Measurements from ENCODE around the gene PHC3. TPM values are rescaled to one million over a fixed set of nuclear protein-coding genes. Genes with fewer than 3 reads are reported as not detected.

Gene PHC3
- total and polyA plus RNA-seq, 2 experiments from 2014 or later, result 36.6 to 39.8 TPM

- DNase-seq (ENCODE audit: low spot score), result no peak
- H3K4me3 ChIP-seq, result no peak overlapping the region
- no peak overlapping the region for H2AFZ ChIP-seq
- 52% methylated on average over 1 of the region's 1 CpG for WGBS (ENCODE audit: low lambda C conversion rate, missing lambda C conversion rate)
- no peaks in the 10 kb centered on the region for H3K36me3 ChIP-seq (replicated peaks; ENCODE audit: insufficient read depth, low read depth)
- H4K20me1 ChIP-seq (ENCODE audit: insufficient read depth, poor library complexity, severe bottlenecking), result peaks cover 25% of the 10 kb centered on the region
- H3K27ac ChIP-seq, result no peak overlapping the region
- H3K27me3 ChIP-seq, result no peaks in the 10 kb centered on the region
- no peaks in the 10 kb centered on the region for H3K4me1 ChIP-seq (ENCODE audit: insufficient read depth)
- no peaks in the 10 kb centered on the region for H3K9me2 ChIP-seq (replicated peaks; ENCODE audit: insufficient read depth)
- H3K9me3 ChIP-seq (ENCODE audit: low read depth), result no peaks in the 10 kb centered on the region
- no peak overlapping the region for H3K4me2 ChIP-seq
- peaks cover 92% of the 10 kb centered on the region for H3K79me2 ChIP-seq
- no peak for TF ChIP-seq EZH2 (IDR thresholded peaks at IDR 0.05; ENCODE audit: borderline replicate concordance)
- no peak for TF ChIP-seq EZH2phosphoT487 (IDR thresholded peaks at IDR 0.05; ENCODE audit: low read depth, severe bottlenecking, unreplicated experiment)
- no peak for TF ChIP-seq CTCF (IDR thresholded peaks at IDR 0.05; ENCODE audit: poor library complexity)
Observed at GRCh38 chr3:170171563-170171962, 10.0 kb downstream of the PHC3 start.

GRCh38 chr3:170164717-170165116, 16.8 kb downstream of the PHC3 start:
- Histone ChIP-seq H3K27ac (no peak overlapping the region), H3K9me2 (replicated peaks; ENCODE audit: insufficient read depth) (no peaks in the 10 kb centered on the region), H3K4me1 (ENCODE audit: insufficient read depth) (peaks cover 4% of the 10 kb centered on the region), H3K36me3 (replicated peaks; ENCODE audit: insufficient read depth, low read depth) (no peaks in the 10 kb centered on the region), H4K20me1 (ENCODE audit: insufficient read depth, poor library complexity, severe bottlenecking) (peaks cover 28% of the 10 kb centered on the region), H3K79me2 (peaks cover 92% of the 10 kb centered on the region), H3K4me2 (no peak overlapping the region), H2AFZ (no peak overlapping the region), H3K9me3 (ENCODE audit: low read depth) (no peaks in the 10 kb centered on the region), H3K27me3 (no peaks in the 10 kb centered on the region), H3K4me3 (no peak overlapping the region)
- no peak for TF ChIP-seq CTCF (IDR thresholded peaks at IDR 0.05; ENCODE audit: poor library complexity)
- no peak for TF ChIP-seq EZH2 (IDR thresholded peaks at IDR 0.05; ENCODE audit: borderline replicate concordance)
- WGBS (ENCODE audit: low lambda C conversion rate, missing lambda C conversion rate), result 74% methylated on average over 2 of the region's 2 CpGs
- DNase-seq (ENCODE audit: low spot score), result no peak

GRCh38 chr3:170163956-170164645, 17.4 kb downstream of the PHC3 start:
- DNase-seq (ENCODE audit: low spot score), result no peak
- Histone ChIP-seq H3K4me3 (no peak overlapping the region), H3K79me2 (peaks cover 92% of the 10 kb centered on the region), H3K4me2 (no peak overlapping the region), H3K27me3 (no peaks in the 10 kb centered on the region), H2AFZ (no peak overlapping the region), H3K9me2 (replicated peaks; ENCODE audit: insufficient read depth) (no peaks in the 10 kb centered on the region), H4K20me1 (ENCODE audit: insufficient read depth, poor library complexity, severe bottlenecking) (peaks cover 28% of the 10 kb centered on the region), H3K4me1 (ENCODE audit: insufficient read depth) (peaks cover 9% of the 10 kb centered on the region), H3K27ac (no peak overlapping the region), H3K9me3 (ENCODE audit: low read depth) (no peaks in the 10 kb centered on the region), H3K36me3 (replicated peaks; ENCODE audit: insufficient read depth, low read depth) (no peaks in the 10 kb centered on the region)
- TF ChIP-seq CTCF (IDR thresholded peaks at IDR 0.05; ENCODE audit: poor library complexity) (no peak), EZH2 (IDR thresholded peaks at IDR 0.05; ENCODE audit: borderline replicate concordance) (no peak), EZH2phosphoT487 (IDR thresholded peaks at IDR 0.05; ENCODE audit: low read depth, severe bottlenecking, unreplicated experiment) (no peak)
- WGBS (ENCODE audit: low lambda C conversion rate, missing lambda C conversion rate), result 96% methylated on average over 4 of the region's 4 CpGs

All from hepatocyte (in vitro differentiated cells).